Neutrophil (primary cell): Measurements from ENCODE around the gene VIPAS39.

Source experiments
- H3K27ac ChIP-seq: fragments of 200-600 bp; sonication (generic); 2 replicates; pipeline ENCODE4 v1.5.1; 2016; ENCODE audit warnings: mild to moderate bottlenecking, moderate library complexity
- H3K27me3 ChIP-seq: fragments of 200-600 bp; sonication (generic); 2 replicates; pipeline ENCODE4 v1.6.0; 2016; ENCODE audit warnings: mild to moderate bottlenecking
- H3K36me3 ChIP-seq: fragments of 200-600 bp; sonication (generic); 2 replicates; pipeline ENCODE4 v1.5.1; 2017
- H3K4me1 ChIP-seq, 2 experiments: fragments of 200-600 bp in 1 of 2; sonication (generic) in 1 of 2; 1 replicate in 1 of 2; 2 replicates in 1 of 2; pipeline versions ENCODE4 v1.5.1 to v1.6.1; 2013 to 2016; ENCODE audit warnings: low read depth in 1 of 2, low read length in 1 of 2, mild to moderate bottlenecking in 1 of 2, moderate library complexity in 1 of 2; ENCODE audit not compliant: control insufficient read depth in 1 of 2, insufficient read depth in 1 of 2
- H3K4me3 ChIP-seq, 2 experiments: fragments of 200-600 bp in 1 of 2; sonication (generic) in 1 of 2; 1 replicate in 1 of 2; 2 replicates in 1 of 2; pipeline ENCODE4 v1.5.1; 2013 to 2016; ENCODE audit warnings: low read depth in 1 of 2, low read length in 1 of 2, mild to moderate bottlenecking in 1 of 2, moderate library complexity in 1 of 2
- H3K9me3 ChIP-seq: fragments of 200-600 bp; sonication (generic); 2 replicates; pipeline ENCODE4 v1.5.1; 2016
- TF ChIP-seq, protein P1 (sequence below): fragments of 200-600 bp; sonication (generic); IDR thresholded peaks from 2 replicates; pipeline ENCODE4 v1.5.1; 2016; ENCODE audit warnings: antibody characterized with exemption

The VIPAS39 gene

GRCh38 chr14:77390188-77390587 lies 67.2 kb downstream of the VIPAS39 start:
- Histone ChIP-seq H3K27me3 (no peaks in the 10 kb centered on the region), H3K4me1 (no peaks in the 10 kb centered on the region), H3K27ac (no peak overlapping the region), H3K36me3 (no peaks in the 10 kb centered on the region), H3K4me3 (no peak overlapping the region), H3K9me3 (no peaks in the 10 kb centered on the region)
- TF ChIP-seq, protein P1, sequence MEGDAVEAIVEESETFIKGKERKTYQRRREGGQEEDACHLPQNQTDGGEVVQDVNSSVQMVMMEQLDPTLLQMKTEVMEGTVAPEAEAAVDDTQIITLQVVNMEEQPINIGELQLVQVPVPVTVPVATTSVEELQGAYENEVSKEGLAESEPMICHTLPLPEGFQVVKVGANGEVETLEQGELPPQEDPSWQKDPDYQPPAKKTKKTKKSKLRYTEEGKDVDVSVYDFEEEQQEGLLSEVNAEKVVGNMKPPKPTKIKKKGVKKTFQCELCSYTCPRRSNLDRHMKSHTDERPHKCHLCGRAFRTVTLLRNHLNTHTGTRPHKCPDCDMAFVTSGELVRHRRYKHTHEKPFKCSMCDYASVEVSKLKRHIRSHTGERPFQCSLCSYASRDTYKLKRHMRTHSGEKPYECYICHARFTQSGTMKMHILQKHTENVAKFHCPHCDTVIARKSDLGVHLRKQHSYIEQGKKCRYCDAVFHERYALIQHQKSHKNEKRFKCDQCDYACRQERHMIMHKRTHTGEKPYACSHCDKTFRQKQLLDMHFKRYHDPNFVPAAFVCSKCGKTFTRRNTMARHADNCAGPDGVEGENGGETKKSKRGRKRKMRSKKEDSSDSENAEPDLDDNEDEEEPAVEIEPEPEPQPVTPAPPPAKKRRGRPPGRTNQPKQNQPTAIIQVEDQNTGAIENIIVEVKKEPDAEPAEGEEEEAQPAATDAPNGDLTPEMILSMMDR = no peak

GRCh38 chr14:77378701-77379100 lies 78.7 kb downstream of the VIPAS39 start:
- H3K27me3 ChIP-seq = no peaks in the 10 kb centered on the region
- no peaks in the 10 kb centered on the region for H3K9me3 ChIP-seq
- TF ChIP-seq, protein P1 = no peak
- H3K4me1 ChIP-seq = peaks cover 36 to 38% of the 10 kb centered on the region in 2 experiments
- H3K4me3 ChIP-seq = no peak overlapping the region
- no peaks in the 10 kb centered on the region for H3K36me3 ChIP-seq
- peak overlapping the region; percentile 7 for H3K27ac ChIP-seq

DNA sequence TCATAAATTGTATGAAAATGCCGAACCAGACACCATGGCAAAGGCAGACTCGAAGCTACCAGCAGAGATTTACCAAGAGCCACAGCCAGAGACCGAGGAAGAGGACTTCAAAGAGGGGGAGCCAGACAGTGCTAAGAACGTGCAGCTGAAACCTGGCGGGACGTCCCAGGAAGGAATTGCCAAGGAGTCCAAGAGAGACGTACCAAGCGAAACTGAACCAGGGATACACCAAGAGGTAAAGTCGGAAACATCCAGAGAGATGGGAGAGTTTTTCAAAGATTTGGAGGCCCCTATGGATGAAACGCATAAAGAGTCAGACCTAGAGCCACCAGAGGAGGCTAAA lies 79.9 kb downstream of the VIPAS39 start:
- peak overlapping the region; percentile 89 for H3K27ac ChIP-seq
- no peaks in the 10 kb centered on the region for H3K27me3 ChIP-seq
- peak overlapping the region; percentile 89 to 95 for H3K4me3 ChIP-seq
- H3K9me3 ChIP-seq = no peaks in the 10 kb centered on the region
- peaks cover 36 to 38% of the 10 kb centered on the region in 2 experiments for H3K4me1 ChIP-seq
- TF ChIP-seq, protein P1 = no peak
- no peaks in the 10 kb centered on the region for H3K36me3 ChIP-seq

GRCh38 chr14:77376771-77377501 lies 80.5 kb downstream of the VIPAS39 start, which contains the start of the genes SAMD15 and TMED8:
Gene SAMD15, plus strand, starts transcription at chr14:77377379. Its CDS starts 40 bp downstream, at chr14:77377419.
Gene TMED8, minus strand, starts transcription at chr14:77377094. Its CDS starts 41 bp downstream, at chr14:77377053.
- no peaks in the 10 kb centered on the region for H3K9me3 ChIP-seq
- TF ChIP-seq, protein P1 = peak; percentile 58
- H3K27me3 ChIP-seq = no peaks in the 10 kb centered on the region
- H3K27ac ChIP-seq = peak within 1 kb of the TSS; percentile 89
- no peaks in the 10 kb centered on the region for H3K36me3 ChIP-seq
- peak within 1 kb of the TSS; percentile 89 to 95 for H3K4me3 ChIP-seq
- H3K4me1 ChIP-seq = peaks cover 36 to 38% of the 10 kb centered on the region in 2 experiments
